ENCODE results near the gene DHRSX.
"Not testable (repeated sequence)": the region's sequence is repeated elsewhere in the genome, so short reads cannot be mapped to it uniquely, and the experiment has no call there.

DHRSX gene

GRCh38 chrX:2214138-2214823 lies 286.5 kb downstream of the DHRSX start:
- DNase-seq (ENCODE audit: low read depth in 3 of 3): not testable (repeated sequence)

- DNase-seq (ENCODE audit: low read depth in 3 of 3): not testable (repeated sequence)
Observed at GRCh38 chrX:2211667-2212066, 289.1 kb downstream of the DHRSX start.

GRCh38 chrX:2193273-2193592 lies 307.5 kb downstream of the DHRSX start:
- DNase-seq (ENCODE audit: low read depth in 3 of 3): no peak

- DNase-seq (ENCODE audit: low read depth in 3 of 3): no peak
Observed at GRCh38 chrX:2192584-2193272, 308.0 kb downstream of the DHRSX start.

GRCh38 chrX:2188840-2189239 lies 311.9 kb downstream of the DHRSX start:
- no peak for DNase-seq (ENCODE audit: low read depth in 3 of 3)

DNA sequence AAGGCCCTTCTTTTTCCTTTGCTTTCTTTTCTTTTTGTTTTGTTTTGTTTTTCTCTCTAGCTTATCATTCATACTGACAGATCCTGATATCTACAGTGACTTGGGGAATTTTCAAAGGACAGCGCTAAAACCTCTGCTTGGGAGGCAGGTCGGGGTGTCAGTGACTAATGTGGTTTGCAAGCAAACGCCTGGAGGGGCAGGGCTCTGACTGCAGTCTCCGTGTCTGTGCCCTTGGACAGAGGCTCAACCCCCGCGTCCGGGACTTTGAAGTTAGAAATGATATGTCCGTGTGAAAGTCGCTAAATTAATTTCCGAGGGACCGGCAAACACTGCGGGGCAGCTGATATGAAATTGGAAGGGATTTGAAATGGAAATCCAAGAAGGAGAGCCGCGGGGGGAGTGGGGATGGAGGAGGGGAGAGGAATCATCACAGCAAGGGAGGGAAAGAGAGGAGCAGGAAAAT lies 312.4 kb downstream of the DHRSX start:
- DNase-seq (ENCODE audit: low read depth in 3 of 3): no peak

DNA sequence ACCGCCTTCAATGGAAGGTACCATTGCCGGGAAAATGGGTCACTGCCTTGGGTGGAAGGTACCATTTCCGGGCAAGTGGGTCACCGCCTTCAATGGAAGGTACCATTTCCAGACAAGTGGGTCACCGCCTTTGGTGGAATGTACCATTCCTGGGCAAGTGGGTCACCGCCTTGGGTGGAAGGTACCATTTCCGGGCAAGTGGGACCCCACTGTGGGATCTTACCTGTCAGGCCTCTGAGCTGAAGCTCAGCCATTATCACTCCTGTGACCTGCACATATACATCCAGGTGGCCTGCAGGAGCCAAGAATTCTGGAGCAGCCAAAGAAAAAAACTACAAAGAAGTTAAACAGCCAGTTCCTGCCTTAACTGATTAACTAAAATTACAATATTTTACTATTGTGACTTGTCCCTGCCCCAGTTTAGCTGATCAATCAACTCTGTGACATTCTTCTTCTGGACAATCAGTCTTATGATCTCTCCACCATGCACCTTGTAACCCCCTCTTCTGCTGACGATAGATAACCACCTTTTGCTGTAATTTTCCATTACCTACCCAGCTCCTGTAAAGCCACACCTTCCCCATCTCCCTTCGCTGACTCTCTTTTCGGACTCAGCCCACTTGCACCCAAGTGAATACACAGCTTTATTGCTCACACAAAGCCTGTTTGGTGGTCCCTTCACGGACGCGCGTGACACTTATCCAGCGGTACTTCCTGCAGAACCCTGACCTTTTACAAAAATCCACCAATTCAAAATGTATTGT lies 313.2 kb downstream of the DHRSX start:
- DNase-seq (ENCODE audit: low read depth in 3 of 3): no peak

GRCh38 chrX:2185341-2186082 lies 315.3 kb downstream of the DHRSX start:
- DNase-seq (ENCODE audit: low read depth in 3 of 3): no peak

- no peak for DNase-seq (ENCODE audit: low read depth in 3 of 3)
Observed at GRCh38 chrX:2184089-2184488, 316.7 kb downstream of the DHRSX start.

GRCh38 chrX:2183193-2183725 lies 317.5 kb downstream of the DHRSX start:
- no peak for DNase-seq (ENCODE audit: low read depth in 3 of 3)

DNA sequence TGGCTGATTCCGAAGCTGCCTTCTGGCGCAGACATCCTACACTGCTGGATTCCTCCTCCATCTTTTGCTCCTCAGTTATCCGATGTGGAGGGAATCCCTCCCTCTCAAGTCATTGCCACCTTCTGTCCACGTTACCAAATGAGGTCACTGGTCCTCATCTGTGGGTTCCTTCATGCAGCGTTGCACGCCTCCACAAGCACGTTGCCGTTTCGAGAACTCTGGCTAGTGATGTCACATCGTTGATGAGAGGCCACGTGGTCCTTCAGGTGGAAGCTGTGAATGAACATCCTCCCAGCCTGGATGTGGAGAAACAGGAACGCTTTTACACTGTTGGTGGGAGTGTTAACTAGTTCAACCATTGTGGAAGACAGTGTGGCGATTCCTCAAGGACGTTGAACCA lies 323.2 kb downstream of the DHRSX start:
- no peak for DNase-seq (ENCODE audit: low read depth in 3 of 3)

- no peak for DNase-seq (ENCODE audit: low read depth in 3 of 3)
Observed at GRCh38 chrX:2176733-2177132, 324.0 kb downstream of the DHRSX start.

DNA sequence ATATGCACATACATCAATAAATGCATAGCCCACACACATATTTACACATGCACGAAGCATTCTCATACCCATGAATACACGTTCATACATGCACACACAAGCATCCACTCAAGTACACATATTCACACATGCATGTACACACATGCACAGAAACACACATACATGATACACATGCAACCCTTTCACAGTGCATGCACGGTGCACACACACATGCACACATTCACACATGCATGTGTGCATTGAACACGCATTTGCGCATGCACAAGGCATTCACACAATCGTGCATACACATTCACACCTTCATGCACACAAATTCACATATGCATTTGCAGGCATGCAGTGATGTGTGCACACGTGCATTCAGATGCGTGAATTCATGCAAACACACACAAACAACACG lies 324.5 kb downstream of the DHRSX start:
- DNase-seq (ENCODE audit: low read depth in 3 of 3): no peak

- no peak for DNase-seq (ENCODE audit: low read depth in 3 of 3)
Observed at GRCh38 chrX:2172359-2172758, 328.4 kb downstream of the DHRSX start.

Measured in stimulated activated CD4-positive, alpha-beta T cell treated with anti-CD3 and anti-CD28 coated beads, TNF-alpha, amount 100 ng/mL, for 48 hours (primary cell).